DMS53 treated with DMSO at 0.1 percent for 48 hours (cell line): ENCODE measurements around the gene DEFB113.
"Not testable (repeated sequence)": the region's sequence is repeated elsewhere in the genome, so short reads cannot be mapped to it uniquely, and the experiment has no call there.

ENCODE experiments used
- DNase-seq: peaks from one replicate; lab custom pipeline; 2025; ENCODE audit not compliant: unreplicated experiment; lab: John Stamatoyannopoulos, UW

Gene DEFB113

GRCh38 chr6:49969605-49970004 lies at the start of gene DEFB113:
DEFB113 (minus strand) TSS chr6:49969625; CDS start chr6:49969625, 0 bp downstream.
- no peak for DNase-seq

- no peak for DNase-seq
These were observed 38.4 kb upstream of the DEFB113 start for GRCh38 chr6:50007819-50008218.

- DNase-seq = no peak
These were observed 33.7 kb upstream of the DEFB113 start for GRCh38 chr6:50003139-50003538.

GRCh38 chr6:49995278-49995677 lies 25.9 kb upstream of the DEFB113 start:
- no peak for DNase-seq

GRCh38 chr6:49988900-49989299 lies 19.5 kb upstream of the DEFB113 start:
- DNase-seq = no peak

- DNase-seq = no peak
These were observed 18.3 kb upstream of the DEFB113 start for GRCh38 chr6:49987749-49988148.

- no peak for DNase-seq
These were observed 17.1 kb upstream of the DEFB113 start for GRCh38 chr6:49986551-49986950.

- no peak for DNase-seq
These were observed 12.6 kb upstream of the DEFB113 start for GRCh38 chr6:49982046-49982445.

- no peak for DNase-seq
These were observed 11.5 kb upstream of the DEFB113 start for GRCh38 chr6:49980898-49981297.

GRCh38 chr6:49979584-49979983 lies 10.2 kb upstream of the DEFB113 start:
- no peak for DNase-seq

GRCh38 chr6:49978332-49979226 lies 9.2 kb upstream of the DEFB113 start:
- DNase-seq = peak; percentile 10

GRCh38 chr6:49966823-49967222 lies 2.6 kb downstream of the DEFB113 start:
- DNase-seq = no peak

- DNase-seq = no peak
These were observed 3.1 kb downstream of the DEFB113 start for GRCh38 chr6:49966334-49966733.

- no peak for DNase-seq
These were observed 5.4 kb downstream of the DEFB113 start, which contains the start of gene DEFB114 for GRCh38 chr6:49964064-49964463. DEFB114 (minus strand) TSS chr6:49964164; CDS start chr6:49964105, 59 bp downstream.

GRCh38 chr6:49958180-49958579 lies 11.2 kb downstream of the DEFB113 start:
- DNase-seq = no peak

GRCh38 chr6:49955847-49956246 lies 13.6 kb downstream of the DEFB113 start:
- no peak for DNase-seq

- no peak for DNase-seq
These were observed 17.5 kb downstream of the DEFB113 start for GRCh38 chr6:49951926-49952325.

GRCh38 chr6:49950415-49950751 lies 19.0 kb downstream of the DEFB113 start:
- DNase-seq = no peak

- no peak for DNase-seq
These were observed 20.4 kb downstream of the DEFB113 start for GRCh38 chr6:49949062-49949461.

- DNase-seq = no peak
These were observed 22.6 kb downstream of the DEFB113 start for GRCh38 chr6:49946835-49947234.

- DNase-seq = not testable (repeated sequence)
These were observed 25.4 kb downstream of the DEFB113 start for GRCh38 chr6:49944068-49944467.

GRCh38 chr6:49939993-49940498 lies 29.4 kb downstream of the DEFB113 start:
- DNase-seq = no peak

- DNase-seq = no peak
These were observed 31.6 kb downstream of the DEFB113 start for GRCh38 chr6:49937811-49938210.
